H1 (cell line): Measurements from ENCODE around the gene MXI1. TPM values are rescaled to one million over a fixed set of nuclear protein-coding genes. Genes with fewer than 3 reads are reported as not detected.

Experiments used
- CTCF ChIA-PET: fragments of 300-600 bp; sonication (Branson Sonifier 250); formaldehyde crosslinking; loops from one replicate; lab custom pipeline; 2021; ENCODE audit not compliant: partially characterized antibody; lab: Charles Lee
- POLR2A ChIA-PET: fragments of 300-600 bp; sonication (Branson Sonifier 250); formaldehyde crosslinking; loops from one replicate; lab custom pipeline; 2021; ENCODE audit warnings: inconsistent platforms; ENCODE audit not compliant: partially characterized antibody; lab: Charles Lee
- DNase-seq, 2 experiments: peaks; one replicate each; pipeline versions ENCODE4 v3.0.0 to v3.0.0-alpha.2; 2010 to 2022; ENCODE audit warnings: low spot score in 2 of 2, low read depth in 1 of 2, mixed read lengths in 1 of 2
- FAIRE-seq: peaks from 2 replicates; lab custom pipeline; 2011; peaks lifted over from hg19 to GRCh38; lab: Jason Lieb, UNC
- H2AFZ ChIP-seq: 2 replicates; pipeline ENCODE4 v1.8.1; 2012; ENCODE audit warnings: low read length, inconsistent platforms
- H2AK5ac ChIP-seq: 2 replicates; pipeline ENCODE4 v1.6.1; 2013; ENCODE audit warnings: low read depth, low read length
- H2BK120ac ChIP-seq: replicated peaks from 2 replicates; pipeline ENCODE3; 2013; ENCODE audit warnings: low read depth, low read length, inconsistent platforms
- H2BK12ac ChIP-seq: 2 replicates; pipeline ENCODE4 v1.6.1; 2013; ENCODE audit warnings: low read depth, low read length
- H2BK15ac ChIP-seq: 2 replicates; pipeline ENCODE4 v1.6.1; 2013; ENCODE audit warnings: low read length
- H2BK20ac ChIP-seq: 2 replicates; pipeline ENCODE4 v1.6.1; 2013; ENCODE audit warnings: low read length
- H2BK5ac ChIP-seq: 2 replicates; pipeline ENCODE4 v1.6.1; 2013; ENCODE audit warnings: low read depth, low read length
- H3K14ac ChIP-seq: 2 replicates; pipeline ENCODE4 v1.6.1; 2013; ENCODE audit warnings: inconsistent platforms; ENCODE audit not compliant: insufficient read length
- H3K18ac ChIP-seq: 2 replicates; pipeline ENCODE4 v1.6.1; 2013; ENCODE audit warnings: low read length; ENCODE audit errors: extremely low read depth
- H3K23ac ChIP-seq: 2 replicates; pipeline ENCODE4 v1.6.1; 2013; ENCODE audit warnings: inconsistent platforms; ENCODE audit not compliant: insufficient read length
- H3K23me2 ChIP-seq: 2 replicates; pipeline ENCODE4 v1.6.1; 2013; ENCODE audit warnings: low read depth, low read length
- H3K27ac ChIP-seq: 2 replicates; pipeline ENCODE4 v1.6.1; 2011; ENCODE audit warnings: low read depth, low read length, inconsistent platforms
- H3K27me3 ChIP-seq, 4 experiments: replicated peaks in 1 of 4; 1 replicate in 1 of 4; 2 replicates in 3 of 4; pipeline versions ENCODE4 v1.6.1 to v1.8.1; 2011 to 2013; ENCODE audit warnings: low read length in 3 of 4, mild to moderate bottlenecking in 3 of 4, inconsistent platforms in 2 of 4, mixed read lengths in 2 of 4, moderate library complexity in 1 of 4; ENCODE audit not compliant: control insufficient read depth in 3 of 4, insufficient read depth in 3 of 4; ENCODE audit errors: extremely low read depth in 1 of 4
- H3K36me3 ChIP-seq, 4 experiments: 2 replicates each; pipeline versions ENCODE4 v1.6.1 to v1.8.1; 2011 to 2013; ENCODE audit warnings: mild to moderate bottlenecking in 4 of 4, low read length in 3 of 4, moderate library complexity in 2 of 4, control low read depth in 1 of 4, inconsistent platforms in 1 of 4; ENCODE audit not compliant: insufficient read depth in 4 of 4, control insufficient read depth in 2 of 4
- H3K4ac ChIP-seq: replicated peaks from 2 replicates; pipeline ENCODE3; 2013; ENCODE audit warnings: low read length, low read depth, mixed read lengths, inconsistent platforms; ENCODE audit not compliant: insufficient read length
- H3K4me1 ChIP-seq, 4 experiments: replicated peaks in 1 of 4; 1 replicate in 1 of 4; 2 replicates in 3 of 4; pipeline versions ENCODE4 v1.6.1 to v1.8.1; 2011 to 2013; ENCODE audit warnings: low read length in 3 of 4, inconsistent platforms in 2 of 4, mixed read lengths in 1 of 4; ENCODE audit not compliant: insufficient read depth in 4 of 4, control insufficient read depth in 3 of 4
- H3K4me2 ChIP-seq, 2 experiments: 2 replicates each; pipeline versions ENCODE4 v1.6.1 to v1.8.1; 2011 to 2013; ENCODE audit warnings: low read depth in 2 of 2, low read length in 2 of 2, control low read depth in 1 of 2, inconsistent platforms in 1 of 2, mild to moderate bottlenecking in 1 of 2; ENCODE audit not compliant: insufficient read depth in 1 of 2
- H3K4me3 ChIP-seq, 4 experiments: fragments of 200-600, 300-600 bp in 1 of 4; sonication (generic), shearing (Covaris generic), sonication (Bioruptor Twin) in 1 of 4; 2 replicates each; pipeline versions ENCODE4 v1.5.1 to v1.8.1; 2011 to 2016; ENCODE audit warnings: low read length in 4 of 4, low read depth in 3 of 4, control low read depth in 2 of 4, inconsistent platforms in 2 of 4, mild to moderate bottlenecking in 2 of 4, mixed read lengths in 1 of 4, moderate library complexity in 1 of 4; ENCODE audit not compliant: insufficient read depth in 2 of 4; ENCODE audit errors: extremely low read depth in 1 of 4
- H3K56ac ChIP-seq: replicated peaks from 2 replicates; pipeline ENCODE3; 2013; ENCODE audit warnings: low read depth, mild to moderate bottlenecking, mixed read lengths, low read length, inconsistent platforms; ENCODE audit not compliant: insufficient read length
- H3K79me1 ChIP-seq: 2 replicates; pipeline ENCODE4 v1.6.1; 2013; ENCODE audit warnings: low read depth, low read length, control low read depth
- H3K79me2 ChIP-seq, 2 experiments: 2 replicates each; pipeline versions ENCODE4 v1.6.1 to v1.8.1; 2012 to 2013; ENCODE audit warnings: low read length in 2 of 2, mild to moderate bottlenecking in 2 of 2, inconsistent platforms in 1 of 2; ENCODE audit not compliant: insufficient read depth in 2 of 2, control insufficient read depth in 1 of 2
- H3K9ac ChIP-seq, 4 experiments: replicated peaks in 1 of 4; 1 replicate in 1 of 4; 2 replicates in 3 of 4; pipeline versions ENCODE4 v1.6.1 to v1.8.1; 2011 to 2013; ENCODE audit warnings: low read depth in 3 of 4, low read length in 3 of 4, control low read depth in 2 of 4, mild to moderate bottlenecking in 2 of 4, moderate library complexity in 2 of 4, inconsistent platforms in 1 of 4; ENCODE audit errors: extremely low read depth in 1 of 4
- H3K9me3 ChIP-seq, 2 experiments: 2 replicates each; pipeline versions ENCODE4 v1.6.1 to v1.8.1; 2012 to 2013; ENCODE audit warnings: mild to moderate bottlenecking in 2 of 2, moderate library complexity in 2 of 2, control low read depth in 1 of 2, inconsistent platforms in 1 of 2, low read depth in 1 of 2, low read length in 1 of 2, mixed read lengths in 1 of 2; ENCODE audit not compliant: insufficient read depth in 2 of 2
- H4K20me1 ChIP-seq, 2 experiments: replicated peaks in 1 of 2; 2 replicates each; pipeline versions ENCODE3 to v1.8.1; 2011 to 2013; ENCODE audit warnings: inconsistent platforms in 2 of 2, low read length in 2 of 2, mild to moderate bottlenecking in 1 of 2; ENCODE audit not compliant: insufficient read depth in 2 of 2, control insufficient read depth in 1 of 2
- H4K5ac ChIP-seq: 2 replicates; pipeline ENCODE4 v1.6.1; 2013; ENCODE audit warnings: low read length, low read depth, mixed read lengths, inconsistent platforms; ENCODE audit not compliant: insufficient read length
- H4K8ac ChIP-seq: 2 replicates; pipeline ENCODE4 v1.8.0; 2013; ENCODE audit warnings: mild to moderate bottlenecking, moderate library complexity, low read length, inconsistent platforms; ENCODE audit not compliant: insufficient read depth; ENCODE audit errors: extremely low read depth
- H4K91ac ChIP-seq: replicated peaks from 2 replicates; pipeline ENCODE3; 2013; ENCODE audit warnings: low read length, mixed read lengths, inconsistent platforms; ENCODE audit not compliant: insufficient read length
- BRCA1 ChIP-seq: IDR thresholded peaks from 2 replicates; pipeline ENCODE4 v1.6.1; 2012; ENCODE audit warnings: low read depth, low read length, improper control_type of control experiment
- CBX5 ChIP-seq: fragments of 300-800, 300-1000 bp; sonication (generic); IDR thresholded peaks from 2 replicates; pipeline ENCODE4 v1.7.1; 2016; ENCODE audit warnings: antibody characterized with exemption, low read length, low read depth
- GTF2F1 ChIP-seq: IDR thresholded peaks from 2 replicates; pipeline ENCODE4 v1.6.1; 2012; ENCODE audit warnings: low read depth, low read length, improper control_type of control experiment, borderline replicate concordance
- KDM1A ChIP-seq: fragments of 200-600, 300-600 bp; sonication (generic); IDR thresholded peaks from 2 replicates; pipeline ENCODE4 v1.7.1; 2016; ENCODE audit warnings: mild to moderate bottlenecking, low read length, borderline replicate concordance
- KDM5A ChIP-seq: fragments of 200-600 bp; IDR thresholded peaks from 2 replicates; pipeline ENCODE4 v1.7.1; 2012; ENCODE audit warnings: mild to moderate bottlenecking, low read length, inconsistent platforms, mixed read lengths
- NRF1 ChIP-seq: IDR thresholded peaks from 2 replicates; pipeline ENCODE4 v1.6.1; 2011; ENCODE audit warnings: mild to moderate bottlenecking, low read depth, low read length, improper control_type of control experiment
- PHF8 ChIP-seq: fragments of 200-600 bp; sonication (generic); conservative IDR thresholded peaks from 2 replicates; pipeline ENCODE4 v1.7.1; 2012; ENCODE audit warnings: low read depth, mild to moderate bottlenecking, inconsistent platforms, low read length, moderate library complexity
- RAD21 ChIP-seq, 2 experiments: IDR thresholded peaks in 1 of 2; conservative IDR thresholded peaks in 1 of 2; 2 replicates each; pipeline ENCODE4 v1.6.1; 2011; ENCODE audit warnings: low read depth in 2 of 2, low read length in 2 of 2, improper control_type of control experiment in 1 of 2, inconsistent platforms in 1 of 2, mild to moderate bottlenecking in 1 of 2, moderate library complexity in 1 of 2
- SAP30 ChIP-seq: fragments of 300-600 bp; sonication (generic); IDR thresholded peaks from 2 replicates; pipeline ENCODE4 v1.7.1; 2012; ENCODE audit warnings: low read length, moderate library complexity, mild to moderate bottlenecking, inconsistent platforms; ENCODE audit not compliant: insufficient read depth, insufficient replicate concordance
- SP4 ChIP-seq: IDR thresholded peaks from 2 replicates; pipeline ENCODE4 v1.6.1; 2012; ENCODE audit warnings: low read length, inconsistent platforms
- ZNF274 ChIP-seq: IDR thresholded peaks from 2 replicates; pipeline ENCODE4 v1.7.0; 2012; ENCODE audit warnings: low read length, borderline replicate concordance; ENCODE audit errors: extremely low read depth
- WGBS, 2 experiments: shearing (Covaris generic) in 1 of 2; methylation state at CpG; one replicate each; pipeline versions ENCODE4 v1.1.6 to v1.1.7; 2013 to 2015; ENCODE audit warnings: low lambda C conversion rate in 2 of 2, mixed read lengths in 2 of 2, inconsistent platforms in 1 of 2, low coverage in 1 of 2, missing lambda C conversion rate in 1 of 2; ENCODE audit not compliant: insufficient replicate concordance in 2 of 2, insufficient coverage in 1 of 2, insufficient read length in 1 of 2; ENCODE audit errors: extremely low coverage in 1 of 2, missing lambda C conversion rate in 1 of 2; 5-methylcytosine and 5-hydroxymethylcytosine counted together
- polyA plus RNA-seq, 7 experiments: library from polyadenylated mRNA; depleted of rRNA in 3 of 7; stranded (reverse) in 5 of 7; unstranded in 2 of 7; fragments of >200 nt in 5 of 7; fragments of 200-250 nt in 2 of 7; gene quantifications; 1 replicate in 5 of 7; 2 replicates in 1 of 7; 4 replicates in 1 of 7; pipeline versions ENCODE4 v1.2.1 to v1.2.3, GENCODE V29; 2011 to 2013; ENCODE audit warnings: missing spikeins in 2 of 7, mixed read lengths in 2 of 7
- total RNA-seq: library from RNA; stranded (reverse); fragmentation: NEBNext Ultra II Directional; extraction: Animal tissue kit (Norgen Biotek cat#: 25700); gene quantifications from 2 replicates; pipeline ENCODE4 v1.2.1, GENCODE V29; 2021
- TF ChIP-seq, protein P1 (sequence below): IDR thresholded peaks from 2 replicates; pipeline ENCODE4 v1.6.1; 2011; ENCODE audit warnings: low read depth, mild to moderate bottlenecking, low read length; ENCODE audit not compliant: insufficient read depth

The MXI1 gene
- total and polyA plus RNA-seq, 2 of the 8 experiments (the other 6 are each of a cell fraction or from before 2014, with no cell fraction given), result 5.7 to 8.8 TPM

DNA sequence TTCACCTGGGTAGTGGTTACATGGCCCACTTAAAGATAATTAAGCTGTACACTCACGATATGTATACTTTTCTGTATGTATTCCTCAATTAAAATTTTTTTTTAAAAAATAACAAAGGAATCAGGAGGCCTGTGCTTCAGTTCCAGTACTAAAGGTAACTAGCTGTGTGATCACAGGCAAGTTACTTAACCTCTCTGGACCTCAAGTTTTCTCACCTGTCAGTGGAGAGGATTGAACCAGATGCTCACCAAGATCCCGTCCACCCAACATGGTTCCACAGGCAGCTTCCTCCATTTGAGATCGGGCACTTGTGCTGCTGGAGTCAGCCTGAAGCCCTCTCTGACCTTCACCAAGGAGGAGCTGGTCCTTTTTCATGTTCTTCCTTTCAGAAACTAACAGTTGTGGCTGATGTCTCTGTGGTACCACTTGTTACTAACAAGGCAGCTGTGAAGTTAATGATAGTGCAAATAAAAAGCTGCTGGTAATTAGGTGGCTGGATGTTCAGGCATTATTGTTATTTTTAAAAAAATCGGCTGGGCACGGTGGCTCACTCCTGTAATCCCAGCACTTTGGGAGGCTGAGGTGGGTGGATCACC lies 126.8 kb downstream of the MXI1 start:
- POLR2A ChIA-PET, result interaction anchor here (1.0 kb wide), 2 partner anchors 128 to 274 kb away, joined by 3 read pairs; no protein-coding TSS in a partner anchor
- Histone ChIP-seq H3K9me3 (peaks cover 13 to 24% of the 10 kb centered on the region in 2 experiments), H3K79me2 (no peaks in the 10 kb centered on the region), H3K14ac (no peak overlapping the region), H3K27ac (no peak overlapping the region), H3K23me2 (no peaks in the 10 kb centered on the region), H2BK5ac (no peak overlapping the region), H3K56ac (no peak overlapping the region), H2BK12ac (no peak overlapping the region), H2BK120ac (no peak overlapping the region), H3K4me1 (peaks cover 5 to 12% (median 6%) of the 10 kb centered on the region in 4 experiments; a peak in 6 of 7 replicates), H3K4ac (no peak overlapping the region), H3K79me1 (no peaks in the 10 kb centered on the region), H3K4me2 (no peak overlapping the region), H4K20me1 (no peaks in the 10 kb centered on the region), H4K5ac (no peak overlapping the region), H2BK20ac (no peak overlapping the region), H3K4me3 (no peak overlapping the region), H2AFZ (no peak overlapping the region), H3K9ac (no peak overlapping the region), H3K18ac (no peak overlapping the region), H3K36me3 (no peaks in the 10 kb centered on the region; a peak in 1 of 8 replicates), H3K23ac (no peak overlapping the region), H4K8ac (no peak overlapping the region), H2BK15ac (no peak overlapping the region), H3K27me3 (no peaks in the 10 kb centered on the region), H4K91ac (no peak overlapping the region), H2AK5ac (no peak overlapping the region)
- DNase-seq (no peak), FAIRE-seq (no peak)
- CTCF ChIA-PET, result interaction anchor here (0.9 to 3.5 kb wide), 10 partner anchors 11 to 224 kb away, joined by 3 to 14 read pairs (median 6); no protein-coding TSS in a partner anchor
- 81% methylated on average over 5 of the region's 5 CpGs; no CpG with 5 or more reads in 1 of the 2 experiments for WGBS, 2 experiments
- no peak for TF ChIP-seq SP4
- no peak for TF ChIP-seq NRF1
- TF ChIP-seq KDM1A, result no peak
- no peak for TF ChIP-seq CBX5
- no peak for TF ChIP-seq RAD21 (IDR thresholded peaks at IDR 0.05 in 1 of 2, conservative IDR thresholded peaks at IDR 0.05 in 1 of 2; ENCODE audit: low read depth in 2 of 2, low read length in 2 of 2)
- TF ChIP-seq KDM5A, result no peak
- TF ChIP-seq, protein P1, sequence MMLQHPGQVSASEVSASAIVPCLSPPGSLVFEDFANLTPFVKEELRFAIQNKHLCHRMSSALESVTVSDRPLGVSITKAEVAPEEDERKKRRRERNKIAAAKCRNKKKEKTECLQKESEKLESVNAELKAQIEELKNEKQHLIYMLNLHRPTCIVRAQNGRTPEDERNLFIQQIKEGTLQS, result no peak
- TF ChIP-seq PHF8, result no peak
- TF ChIP-seq BRCA1, result no peak
- TF ChIP-seq GTF2F1, result no peak
- no peak for TF ChIP-seq SAP30
- no peak for TF ChIP-seq ZNF274
